HepG2 (cell line): Measurements from ENCODE around the gene GNG7. TPM values are rescaled to one million over a fixed set of nuclear protein-coding genes. Genes with fewer than 3 reads are reported as not detected.

Experiments
- CENPT ChIP-seq: sonication (generic); formaldehyde crosslinking; IDR thresholded peaks from 2 replicates; pipeline ENCODE4 v1.8.0; 2022; ENCODE audit warnings: low read depth, mild to moderate bottlenecking, moderate library complexity, missing genetic modification reagents
- CREBL2 ChIP-seq: sonication (generic); formaldehyde crosslinking; IDR thresholded peaks from 2 replicates; pipeline ENCODE4 v1.8.1; 2023; ENCODE audit warnings: missing genetic modification reagents, mild to moderate bottlenecking, borderline replicate concordance
- ETS1 ChIP-seq: sonication (generic); formaldehyde crosslinking; IDR thresholded peaks from 2 replicates; pipeline ENCODE4 v1.4.0; 2020; ENCODE audit warnings: missing genetic modification reagents
- ETV5 ChIP-seq: IDR thresholded peaks from 2 replicates; pipeline ENCODE4 v1.6.1; 2018; ENCODE audit warnings: missing biosample characterization, missing genetic modification reagents, inconsistent platforms, borderline replicate concordance
- NCOA1 ChIP-seq: sonication (generic); formaldehyde crosslinking; IDR thresholded peaks from 2 replicates; pipeline ENCODE4 v1.9.0; 2021; ENCODE audit warnings: missing genetic modification reagents
- NCOR1 ChIP-seq: fragments of 200-600 bp; sonication (generic); IDR thresholded peaks from 2 replicates; pipeline ENCODE4 v1.7.0; 2017; ENCODE audit warnings: antibody characterized with exemption, low read length, borderline replicate concordance
- RARG ChIP-seq: sonication (generic); formaldehyde crosslinking; IDR thresholded peaks from 2 replicates; pipeline ENCODE4 v1.4.0; 2020; ENCODE audit warnings: low read depth, mild to moderate bottlenecking, missing genetic modification reagents
- ZNF205 ChIP-seq: IDR thresholded peaks from 2 replicates; pipeline ENCODE4 v1.6.1; 2018; ENCODE audit warnings: missing biosample characterization, missing genetic modification reagents
- ZNF329 ChIP-seq: sonication (generic); formaldehyde crosslinking; IDR thresholded peaks from 2 replicates; pipeline ENCODE4 v1.9.0; 2021; ENCODE audit warnings: low read depth, mild to moderate bottlenecking, missing genetic modification reagents
- ZNF33B ChIP-seq: sonication (generic); formaldehyde crosslinking; IDR thresholded peaks from 2 replicates; pipeline ENCODE4 v1.5.1; 2020; ENCODE audit warnings: mild to moderate bottlenecking, missing genetic modification reagents
- ZNF773 ChIP-seq: sonication (generic); formaldehyde crosslinking; IDR thresholded peaks from 2 replicates; pipeline ENCODE4 v1.4.0; 2020; ENCODE audit warnings: missing genetic modification reagents, borderline replicate concordance
- ZNF850 ChIP-seq: sonication (generic); formaldehyde crosslinking; conservative IDR thresholded peaks from 2 replicates; pipeline ENCODE4 v1.9.0; 2021; ENCODE audit warnings: mild to moderate bottlenecking, missing genetic modification reagents
- polyA plus RNA-seq, 8 experiments: library from polyadenylated mRNA; depleted of rRNA in 3 of 8; stranded (reverse) in 7 of 8; unstranded in 1 of 8; fragments of >200 nt; fragmentation: Illumina TruSeq in 4 of 8; extraction: Trizol in 4 of 8; gene quantifications; 2 replicates each; pipeline versions ENCODE4 v1.2.1 to v1.2.3, GENCODE V29; 2011 to 2016; ENCODE audit warnings: low read depth in 4 of 8, missing spikeins in 1 of 8, mixed read lengths in 1 of 8; ENCODE audit not compliant: insufficient read depth in 1 of 8
- total RNA-seq, 5 experiments: library from RNA; depleted of rRNA; stranded (reverse); fragments of >200 nt; fragmentation: Illumina TruSeq; extraction: Trizol; gene quantifications; 2 replicates each; pipeline ENCODE4 v1.2.3, GENCODE V29; 2016; ENCODE audit warnings: low read depth in 1 of 5
- TF ChIP-seq, protein P1 (sequence below), 2 experiments: fragments of 450-650 bp in 1 of 2; sonication (generic) in 1 of 2; formaldehyde crosslinking in 1 of 2; IDR thresholded peaks; 2 replicates each; pipeline versions ENCODE4 v1.6.1 to v1.8.0; 2016 to 2022; ENCODE audit warnings: antibody characterized with exemption in 1 of 2, mild to moderate bottlenecking in 1 of 2, missing genetic modification reagents in 1 of 2
- TF ChIP-seq, protein P2 (sequence below): sonication (generic); formaldehyde crosslinking; IDR thresholded peaks from 2 replicates; pipeline ENCODE4 v1.4.0; 2020; ENCODE audit warnings: missing genetic modification reagents, borderline replicate concordance
- TF ChIP-seq, protein P3 (sequence below): sonication (generic); formaldehyde crosslinking; IDR thresholded peaks from 2 replicates; pipeline ENCODE4 v1.4.0; 2020; ENCODE audit warnings: mild to moderate bottlenecking, missing genetic modification reagents

Gene GNG7
- total and polyA plus RNA-seq, 2 of the 13 experiments (the other 11 are each of a cell fraction or from before 2014, with no cell fraction given), result 1.4 to 3.3 TPM

DNA sequence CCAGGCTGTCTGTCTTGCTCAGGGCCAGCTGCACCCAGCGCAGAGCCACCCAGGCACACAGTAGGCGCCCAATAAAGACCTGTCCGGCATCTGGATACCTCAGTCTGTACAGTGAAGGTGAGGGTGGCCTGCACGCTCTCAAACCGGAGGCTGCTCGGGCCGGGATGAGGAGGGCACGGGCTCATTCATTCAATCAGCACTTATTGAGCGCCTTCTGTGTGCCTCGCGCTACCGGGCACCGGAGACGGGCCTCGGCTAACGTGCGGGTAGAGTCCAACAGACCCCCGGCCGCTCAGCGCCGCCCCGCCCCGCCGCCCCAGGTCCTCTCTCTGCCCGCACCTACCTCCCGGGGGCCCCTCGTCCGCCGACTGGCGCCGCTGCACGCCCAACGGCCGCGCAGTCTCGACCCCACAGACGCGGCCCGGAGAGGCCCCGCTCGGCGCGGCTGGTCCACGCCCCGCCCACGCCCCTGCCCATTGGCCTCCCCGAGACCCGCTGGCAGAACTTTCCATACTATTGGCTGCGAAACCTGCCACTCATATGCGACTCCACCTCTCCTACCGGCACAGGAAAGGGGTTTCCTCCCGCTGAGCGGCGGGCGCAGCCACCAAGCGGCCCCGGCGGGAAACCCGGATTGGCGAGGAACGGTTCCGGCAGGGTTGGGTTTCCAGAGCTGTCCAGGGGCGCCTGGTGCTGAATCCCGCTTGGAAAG is 37.3 kb upstream of the GNG7 start, which contains the start of gene SLC39A3 (continued):
- TF ChIP-seq, protein P1, sequence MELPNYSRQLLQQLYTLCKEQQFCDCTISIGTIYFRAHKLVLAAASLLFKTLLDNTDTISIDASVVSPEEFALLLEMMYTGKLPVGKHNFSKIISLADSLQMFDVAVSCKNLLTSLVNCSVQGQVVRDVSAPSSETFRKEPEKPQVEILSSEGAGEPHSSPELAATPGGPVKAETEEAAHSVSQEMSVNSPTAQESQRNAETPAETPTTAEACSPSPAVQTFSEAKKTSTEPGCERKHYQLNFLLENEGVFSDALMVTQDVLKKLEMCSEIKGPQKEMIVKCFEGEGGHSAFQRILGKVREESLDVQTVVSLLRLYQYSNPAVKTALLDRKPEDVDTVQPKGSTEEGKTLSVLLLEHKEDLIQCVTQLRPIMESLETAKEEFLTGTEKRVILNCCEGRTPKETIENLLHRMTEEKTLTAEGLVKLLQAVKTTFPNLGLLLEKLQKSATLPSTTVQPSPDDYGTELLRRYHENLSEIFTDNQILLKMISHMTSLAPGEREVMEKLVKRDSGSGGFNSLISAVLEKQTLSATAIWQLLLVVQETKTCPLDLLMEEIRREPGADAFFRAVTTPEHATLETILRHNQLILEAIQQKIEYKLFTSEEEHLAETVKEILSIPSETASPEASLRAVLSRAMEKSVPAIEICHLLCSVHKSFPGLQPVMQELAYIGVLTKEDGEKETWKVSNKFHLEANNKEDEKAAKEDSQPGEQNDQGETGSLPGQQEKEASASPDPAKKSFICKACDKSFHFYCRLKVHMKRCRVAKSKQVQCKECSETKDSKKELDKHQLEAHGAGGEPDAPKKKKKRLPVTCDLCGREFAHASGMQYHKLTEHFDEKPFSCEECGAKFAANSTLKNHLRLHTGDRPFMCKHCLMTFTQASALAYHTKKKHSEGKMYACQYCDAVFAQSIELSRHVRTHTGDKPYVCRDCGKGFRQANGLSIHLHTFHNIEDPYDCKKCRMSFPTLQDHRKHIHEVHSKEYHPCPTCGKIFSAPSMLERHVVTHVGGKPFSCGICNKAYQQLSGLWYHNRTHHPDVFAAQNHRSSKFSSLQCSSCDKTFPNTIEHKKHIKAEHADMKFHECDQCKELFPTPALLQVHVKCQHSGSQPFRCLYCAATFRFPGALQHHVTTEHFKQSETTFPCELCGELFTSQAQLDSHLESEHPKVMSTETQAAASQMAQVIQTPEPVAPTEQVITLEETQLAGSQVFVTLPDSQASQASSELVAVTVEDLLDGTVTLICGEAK (IDR thresholded peaks at IDR 0.05), result peak; percentile 90
- TF ChIP-seq, protein P1 (CRISPR knock-in tag; IDR thresholded peaks at IDR 0.05), result peak; percentile 89
- TF ChIP-seq ETV5 (CRISPR knock-in tag), result peak; percentile 80
- TF ChIP-seq ZNF205, result peak; percentile 97
- peak; percentile 95 for TF ChIP-seq NCOA1 (CRISPR knock-in tag)
- TF ChIP-seq NCOR1, result peak; percentile 47; the same call in 1 of the 2 replicates
- peak; percentile 67 for TF ChIP-seq CREBL2 (CRISPR knock-in tag)
- peak; percentile 91 for TF ChIP-seq ZNF773
- TF ChIP-seq, protein P2, sequence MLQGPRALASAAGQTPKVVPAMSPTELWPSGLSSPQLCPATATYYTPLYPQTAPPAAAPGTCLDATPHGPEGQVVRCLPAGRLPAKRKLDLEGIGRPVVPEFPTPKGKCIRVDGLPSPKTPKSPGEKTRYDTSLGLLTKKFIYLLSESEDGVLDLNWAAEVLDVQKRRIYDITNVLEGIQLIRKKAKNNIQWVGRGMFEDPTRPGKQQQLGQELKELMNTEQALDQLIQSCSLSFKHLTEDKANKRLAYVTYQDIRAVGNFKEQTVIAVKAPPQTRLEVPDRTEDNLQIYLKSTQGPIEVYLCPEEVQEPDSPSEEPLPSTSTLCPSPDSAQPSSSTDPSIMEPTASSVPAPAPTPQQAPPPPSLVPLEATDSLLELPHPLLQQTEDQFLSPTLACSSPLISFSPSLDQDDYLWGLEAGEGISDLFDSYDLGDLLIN (CRISPR knock-in tag), result no peak; the same call in 1 of the 2 replicates
- TF ChIP-seq ZNF850 (CRISPR knock-in tag), result peak; percentile 85
- TF ChIP-seq ETS1, result peak; percentile 83; the same call in 1 of the 2 replicates
- TF ChIP-seq ZNF329 (CRISPR knock-in tag), result peak; percentile 88
- TF ChIP-seq RARG (CRISPR knock-in tag), result peak; percentile 73; the same call in 1 of the 2 replicates
- TF ChIP-seq, protein P3, sequence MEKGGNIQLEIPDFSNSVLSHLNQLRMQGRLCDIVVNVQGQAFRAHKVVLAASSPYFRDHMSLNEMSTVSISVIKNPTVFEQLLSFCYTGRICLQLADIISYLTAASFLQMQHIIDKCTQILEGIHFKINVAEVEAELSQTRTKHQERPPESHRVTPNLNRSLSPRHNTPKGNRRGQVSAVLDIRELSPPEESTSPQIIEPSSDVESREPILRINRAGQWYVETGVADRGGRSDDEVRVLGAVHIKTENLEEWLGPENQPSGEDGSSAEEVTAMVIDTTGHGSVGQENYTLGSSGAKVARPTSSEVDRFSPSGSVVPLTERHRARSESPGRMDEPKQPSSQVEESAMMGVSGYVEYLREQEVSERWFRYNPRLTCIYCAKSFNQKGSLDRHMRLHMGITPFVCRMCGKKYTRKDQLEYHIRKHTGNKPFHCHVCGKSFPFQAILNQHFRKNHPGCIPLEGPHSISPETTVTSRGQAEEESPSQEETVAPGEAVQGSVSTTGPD, result peak; percentile 80
- peak; percentile 89 for TF ChIP-seq CENPT (CRISPR knock-in tag)
- peak; percentile 93; the same call in 1 of the 2 replicates for TF ChIP-seq ZNF33B (CRISPR knock-in tag)
